Hepatocyte (in vitro differentiated cells): Measurements from ENCODE around the gene SEL1L3. TPM values are rescaled to one million over a fixed set of nuclear protein-coding genes. Genes with fewer than 3 reads are reported as not detected.

Source experiments
- DNase-seq: peaks from one replicate; pipeline ENCODE4 v3.0.0-alpha.2; 2016; ENCODE audit warnings: low spot score
- H2AFZ ChIP-seq: fragments of 200-600 bp; sonication (generic); 2 replicates; pipeline ENCODE4 v1.6.0; 2016; ENCODE audit warnings: antibody characterized with exemption, mild to moderate bottlenecking
- H3K27ac ChIP-seq: fragments of 200-600 bp; sonication (generic); 2 replicates; pipeline ENCODE4 v1.5.1; 2016; ENCODE audit warnings: mild to moderate bottlenecking
- H3K27me3 ChIP-seq: fragments of 200-600 bp; sonication (generic); 2 replicates; pipeline ENCODE4 v1.6.1; 2016
- H3K36me3 ChIP-seq: fragments of 200-600 bp; sonication (generic); replicated peaks from 2 replicates; pipeline ENCODE4 v1.5.1; 2016; ENCODE audit warnings: low read depth; ENCODE audit not compliant: insufficient read depth
- H3K4me1 ChIP-seq: fragments of 200-600 bp; sonication (generic); 2 replicates; pipeline ENCODE4 v1.5.1; 2016; ENCODE audit warnings: mild to moderate bottlenecking, moderate library complexity; ENCODE audit not compliant: insufficient read depth
- H3K4me2 ChIP-seq: fragments of 200-600 bp; sonication (generic); 2 replicates; pipeline ENCODE4 v1.6.0; 2016
- H3K4me3 ChIP-seq: fragments of 200-600 bp; sonication (generic); 2 replicates; pipeline ENCODE4 v1.5.1; 2016; ENCODE audit warnings: mild to moderate bottlenecking
- H3K79me2 ChIP-seq: fragments of 200-600 bp; sonication (generic); 2 replicates; pipeline ENCODE4 v1.6.0; 2017; ENCODE audit warnings: mild to moderate bottlenecking
- H3K9me2 ChIP-seq: fragments of 200-600 bp; sonication (generic); replicated peaks from 2 replicates; pipeline ENCODE4 v1.6.0; 2017; ENCODE audit warnings: mild to moderate bottlenecking; ENCODE audit not compliant: insufficient read depth
- H3K9me3 ChIP-seq: fragments of 200-600 bp; sonication (generic); 2 replicates; pipeline ENCODE4 v1.5.1; 2016; ENCODE audit warnings: low read depth, mild to moderate bottlenecking
- H4K20me1 ChIP-seq: fragments of 200-600 bp; sonication (generic); 2 replicates; pipeline ENCODE4 v1.6.0; 2016; ENCODE audit warnings: mild to moderate bottlenecking; ENCODE audit not compliant: insufficient read depth, poor library complexity, severe bottlenecking
- CTCF ChIP-seq: fragments of 200-600 bp; sonication (generic); IDR thresholded peaks from 2 replicates; pipeline ENCODE4 v1.5.1; 2016; ENCODE audit warnings: antibody characterized with exemption, mild to moderate bottlenecking; ENCODE audit not compliant: poor library complexity
- EZH2 ChIP-seq: fragments of 200-600 bp; sonication (generic); IDR thresholded peaks from 2 replicates; pipeline ENCODE4 v1.6.1; 2016; ENCODE audit warnings: antibody characterized with exemption, mild to moderate bottlenecking, borderline replicate concordance
- EZH2phosphoT487 ChIP-seq: fragments of 200-600 bp; sonication (generic); IDR thresholded peaks from one replicate; pipeline ENCODE4 v1.6.1; 2018; ENCODE audit warnings: antibody characterized with exemption, mild to moderate bottlenecking, low read depth, moderate library complexity; ENCODE audit not compliant: unreplicated experiment, severe bottlenecking
- WGBS: methylation state at CpG from one replicate; pipeline ENCODE4 v1.1.6; 2016; ENCODE audit warnings: low lambda C conversion rate; ENCODE audit errors: missing lambda C conversion rate; 5-methylcytosine and 5-hydroxymethylcytosine counted together
- polyA plus RNA-seq: library from polyadenylated mRNA; unstranded; fragments of >200 nt; fragmentation: Nextera tagmentation; extraction: Ambion mirVana; gene quantifications from 2 replicates; pipeline ENCODE4 v1.2.1, GENCODE V29; 2016
- total RNA-seq: library from RNA; depleted of rRNA; stranded (reverse); fragments of >200 nt; gene quantifications from 2 replicates; pipeline ENCODE4 v1.2.3, GENCODE V29; 2014

The SEL1L3 gene
- total and polyA plus RNA-seq, 2 experiments from 2014 or later: 13.7 to 56.2 TPM

- no peaks in the 10 kb centered on the region for H3K4me1 ChIP-seq
- no peaks in the 10 kb centered on the region for H3K27me3 ChIP-seq
- H3K9me2 ChIP-seq: no peaks in the 10 kb centered on the region
- H3K27ac ChIP-seq: no peak overlapping the region
- 70% methylated on average over 11 of the region's 11 CpGs for WGBS
- no peaks in the 10 kb centered on the region for H3K9me3 ChIP-seq
- no peak overlapping the region for H2AFZ ChIP-seq
- H3K79me2 ChIP-seq: no peaks in the 10 kb centered on the region
- H3K36me3 ChIP-seq: no peaks in the 10 kb centered on the region
- no peak for TF ChIP-seq EZH2phosphoT487
- no peaks in the 10 kb centered on the region for H4K20me1 ChIP-seq
- no peak overlapping the region for H3K4me2 ChIP-seq
- DNase-seq: no peak
- H3K4me3 ChIP-seq: no peak overlapping the region
Measured at GRCh38 chr4:25890571-25891485, 28.0 kb upstream of the SEL1L3 start.

DNA sequence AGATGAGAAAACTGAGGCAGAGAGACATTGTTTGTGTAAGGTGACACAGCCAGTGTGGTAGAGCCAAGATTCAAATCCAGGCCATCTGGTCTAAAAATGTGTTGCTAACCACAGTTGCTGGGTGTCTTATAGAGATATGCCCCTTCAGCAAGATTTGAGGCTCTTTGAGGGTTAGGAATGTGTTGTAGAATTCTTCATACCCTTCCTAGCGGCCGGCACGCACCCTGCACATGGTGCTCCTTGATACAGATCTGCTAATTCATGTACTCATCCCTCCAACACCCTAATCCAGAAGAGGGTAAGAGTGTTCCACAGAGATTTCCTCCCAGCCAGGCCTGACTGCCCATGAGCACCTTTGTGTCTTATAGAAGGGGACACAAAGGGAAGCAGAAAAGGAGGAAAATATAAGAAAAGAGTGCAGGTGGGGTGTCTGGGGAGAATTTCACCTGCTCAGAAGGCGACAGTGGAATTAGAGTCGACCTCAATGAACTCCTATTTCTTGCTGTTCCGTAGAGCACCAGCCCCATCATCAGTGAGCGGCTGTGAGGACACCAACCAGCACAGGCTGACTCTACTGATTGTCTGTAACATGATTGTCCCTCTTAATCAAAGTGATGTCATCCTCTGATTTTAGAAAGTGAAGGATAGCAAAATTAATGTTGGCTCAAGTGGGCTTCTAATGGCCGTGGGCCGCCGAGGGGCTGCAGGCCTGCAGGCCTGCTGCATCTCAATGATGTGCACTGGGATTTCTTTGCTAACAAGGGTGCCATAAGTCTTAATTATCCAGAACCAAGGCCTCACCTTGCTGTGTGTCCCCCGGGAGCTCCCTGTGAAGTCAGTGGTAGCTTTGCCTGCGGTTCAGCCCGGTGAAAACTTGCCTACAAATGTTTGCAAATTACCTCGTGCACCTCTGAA is 27.1 kb upstream of the SEL1L3 start:
- Histone ChIP-seq H3K79me2 (no peaks in the 10 kb centered on the region), H3K27ac (no peak overlapping the region), H3K9me2 (no peaks in the 10 kb centered on the region), H3K36me3 (no peaks in the 10 kb centered on the region), H3K9me3 (no peaks in the 10 kb centered on the region), H2AFZ (no peak overlapping the region), H3K4me2 (no peak overlapping the region), H3K27me3 (no peaks in the 10 kb centered on the region), H3K4me3 (no peak overlapping the region), H4K20me1 (no peaks in the 10 kb centered on the region), H3K4me1 (no peaks in the 10 kb centered on the region)
- TF ChIP-seq CTCF (no peak), EZH2phosphoT487 (no peak), EZH2 (no peak)
- no peak for DNase-seq
- 94% methylated on average over 14 of the region's 14 CpGs for WGBS

DNA sequence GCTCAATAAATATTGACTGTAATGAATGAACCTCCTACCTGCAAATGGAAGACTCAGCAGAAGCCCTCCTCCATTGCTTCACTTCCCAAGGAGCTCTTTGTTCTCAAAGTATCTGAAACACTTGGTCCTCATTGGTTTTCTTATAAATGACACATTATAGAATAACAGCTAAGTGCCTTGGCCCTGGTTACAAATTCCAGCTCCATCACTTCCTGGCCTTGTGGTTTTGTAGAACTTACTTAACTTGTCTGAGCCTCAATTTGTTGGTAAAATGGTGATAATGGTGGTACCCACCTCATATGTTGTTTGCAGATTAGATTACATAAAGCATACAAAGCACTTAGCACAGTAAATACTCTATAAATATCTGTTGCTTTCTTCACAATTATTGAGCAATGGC is 26.0 kb upstream of the SEL1L3 start:
- H3K9me2 ChIP-seq: no peaks in the 10 kb centered on the region

More for the DNA sequence above, 26.0 kb upstream of the SEL1L3 start:
- Histone ChIP-seq H3K4me3 (no peak overlapping the region), H3K4me2 (no peak overlapping the region), H2AFZ (no peak overlapping the region), H3K79me2 (no peaks in the 10 kb centered on the region), H3K36me3 (no peaks in the 10 kb centered on the region), H3K4me1 (no peaks in the 10 kb centered on the region), H3K27ac (no peak overlapping the region), H3K9me3 (no peaks in the 10 kb centered on the region), H4K20me1 (no peaks in the 10 kb centered on the region), H3K27me3 (no peaks in the 10 kb centered on the region)
- TF ChIP-seq EZH2: no peak
- no peak for TF ChIP-seq CTCF
- TF ChIP-seq EZH2phosphoT487: no peak
- no peak for DNase-seq
